ENCODE data around the gene DSCAM.

DNA sequence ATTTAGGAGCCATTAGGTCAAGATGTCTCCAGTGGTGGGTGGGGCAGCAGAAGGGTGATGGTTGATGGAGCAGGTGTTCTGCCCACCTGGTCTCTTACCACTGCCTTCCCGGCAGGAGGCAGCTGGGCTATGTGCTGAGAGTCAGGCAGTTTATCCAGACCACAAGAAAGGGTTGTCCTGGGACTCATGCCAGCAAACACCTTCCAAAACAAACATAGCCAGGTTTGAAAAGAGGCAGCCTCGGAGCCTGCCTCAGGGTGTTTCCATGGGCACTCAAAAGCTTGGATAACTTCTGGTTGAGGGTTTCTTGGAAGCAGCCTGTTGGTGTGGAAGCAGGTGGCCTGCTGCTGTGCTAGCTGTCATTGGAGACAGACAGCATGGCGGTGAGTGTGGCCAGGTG is 792.6 kb downstream of the DSCAM start:
- TF ChIP-seq CTCF (IDR thresholded peaks at IDR 0.05) (no peak), POLR2A (IDR thresholded peaks at IDR 0.05) (no peak)
